A549 (cell line): Measurements from ENCODE around the gene ISM1. TPM values are rescaled to one million over a fixed set of nuclear protein-coding genes. Genes with fewer than 3 reads are reported as not detected.

Experiments
- ATAC-seq, 2 experiments: fragments of 200-7000 bp in 1 of 2; fragments of >200 bp in 1 of 2; cut with Nextera tagmentation in 1 of 2; cut with Tn5 transposase in 1 of 2; 3 replicates each; pipeline versions ENCODE4 v1.8.0 to v1.9.1; 2018 to 2020; ENCODE audit warnings: mild to moderate bottlenecking in 1 of 2, moderate library complexity in 1 of 2
- CTCF ChIA-PET: fragments of 300-600 bp; sonication (Branson Sonifier 250); formaldehyde crosslinking; extraction: SDS; loops from one replicate; lab custom pipeline; 2021; ENCODE audit warnings: antibody characterized with exemption, inconsistent platforms; lab: Yijun Ruan, JAX
- POLR2A ChIA-PET: fragments of 350-600 bp; formaldehyde crosslinking; extraction: SDS; loops from one replicate; lab custom pipeline; 2021; ENCODE audit warnings: antibody characterized with exemption, inconsistent platforms; lab: Yijun Ruan, JAX
- DNase-seq, 2 experiments: peaks; one replicate each; pipeline versions ENCODE4 v3.0.0 to v3.0.0-alpha.2; 2011 to 2016; ENCODE audit warnings: low read depth in 1 of 2, low spot score in 1 of 2
- FAIRE-seq: peaks from 2 replicates; lab custom pipeline; 2011; peaks lifted over from hg19 to GRCh38; lab: Jason Lieb, UNC
- H3K27ac ChIP-seq, 2 experiments: fragments of >200 bp; sonication (Bioruptor Twin); formaldehyde crosslinking; 3 replicates each; pipeline ENCODE4 v1.5.1; 2016 to 2017
- H3K4me1 ChIP-seq: fragments of >200 bp; sonication (Bioruptor Twin); formaldehyde crosslinking; 3 replicates; pipeline ENCODE4 v1.6.1; 2016
- H3K4me2 ChIP-seq: fragments of >200 bp; sonication (Bioruptor Twin); formaldehyde crosslinking; 3 replicates; pipeline ENCODE4 v1.6.1; 2016
- H3K4me3 ChIP-seq: fragments of >200 bp; sonication (Bioruptor Twin); formaldehyde crosslinking; 3 replicates; pipeline ENCODE4 v1.5.1; 2016
- H3K9me3 ChIP-seq: fragments of >200 bp; sonication (Bioruptor Twin); formaldehyde crosslinking; 3 replicates; pipeline ENCODE4 v1.6.1; 2016
- BCL3 ChIP-seq: fragments of >200 bp; sonication (Bioruptor Twin); formaldehyde crosslinking; IDR thresholded peaks from 3 replicates; pipeline ENCODE4 v1.6.1; 2016
- CHD2 ChIP-seq: fragments of 150-350 bp; IDR thresholded peaks from 2 replicates; pipeline ENCODE4 v1.6.1; 2014; ENCODE audit warnings: low read length; ENCODE audit not compliant: partially characterized antibody
- E2F6 ChIP-seq: IDR thresholded peaks from 2 replicates; pipeline ENCODE4 v1.6.1; 2012; ENCODE audit warnings: low read depth, borderline replicate concordance
- EHF ChIP-seq: fragments of 250-450 bp; sonication (Bioruptor Pico); IDR thresholded peaks from 2 replicates; pipeline ENCODE4 v1.5.0; 2020; ENCODE audit warnings: mild to moderate bottlenecking
- EHMT2 ChIP-seq: fragments of 200-600 bp; sonication (generic); IDR thresholded peaks from 2 replicates; pipeline ENCODE4 v1.6.1; 2016; ENCODE audit warnings: antibody characterized with exemption, low read depth, mild to moderate bottlenecking, moderate library complexity
- FOXS1 ChIP-seq: fragments of 250-450 bp; sonication (Bioruptor Pico); IDR thresholded peaks from 2 replicates; pipeline ENCODE4 v1.5.0; 2020; ENCODE audit warnings: mild to moderate bottlenecking, moderate library complexity
- HOXA7 ChIP-seq: fragments of 250-450 bp; sonication (Bioruptor Pico); IDR thresholded peaks from 2 replicates; pipeline ENCODE4 v1.5.0; 2020; ENCODE audit warnings: mild to moderate bottlenecking, moderate library complexity
- HOXB5 ChIP-seq: fragments of 250-450 bp; sonication (Bioruptor Pico); IDR thresholded peaks from 2 replicates; pipeline ENCODE4 v1.5.0; 2020; ENCODE audit warnings: mild to moderate bottlenecking, moderate library complexity
- KDM5A ChIP-seq: fragments of 200-600 bp; sonication (generic); IDR thresholded peaks from 2 replicates; pipeline ENCODE4 v1.6.1; 2016; ENCODE audit warnings: antibody characterized with exemption, mild to moderate bottlenecking
- MAFK ChIP-seq: fragments of 450-650 bp; IDR thresholded peaks from 2 replicates; pipeline ENCODE4 v1.6.1; 2014; ENCODE audit not compliant: partially characterized antibody
- MAX ChIP-seq: IDR thresholded peaks from 2 replicates; pipeline ENCODE4 v1.6.1; 2012
- MYC ChIP-seq: IDR thresholded peaks from 2 replicates; pipeline ENCODE4 v1.6.1; 2012; ENCODE audit warnings: mild to moderate bottlenecking, inconsistent platforms, low read length, improper control_type of control experiment, borderline replicate concordance
- NPAS2 ChIP-seq: fragments of 250-450 bp; sonication (Bioruptor Pico); IDR thresholded peaks from 2 replicates; pipeline ENCODE4 v1.8.0; 2022; ENCODE audit warnings: mild to moderate bottlenecking, moderate library complexity, borderline replicate concordance
- NR3C1 ChIP-seq: fragments of >200 bp; sonication (Bioruptor Twin); formaldehyde crosslinking; IDR thresholded peaks from 3 replicates; pipeline ENCODE4 v1.6.1; 2017
- PHF8 ChIP-seq: fragments of 200-600 bp; sonication (generic); IDR thresholded peaks from 2 replicates; pipeline ENCODE4 v1.6.1; 2016; ENCODE audit warnings: low read depth, mild to moderate bottlenecking, antibody characterized with exemption, moderate library complexity, borderline replicate concordance
- POLR2A ChIP-seq: IDR thresholded peaks from 2 replicates; pipeline ENCODE4 v1.6.1; 2012; ENCODE audit warnings: mild to moderate bottlenecking, low read length
- RARB ChIP-seq: fragments of 250-450 bp; sonication (Bioruptor Pico); IDR thresholded peaks from 2 replicates; pipeline ENCODE4 v1.8.0; 2021; ENCODE audit warnings: mild to moderate bottlenecking, moderate library complexity
- RCOR1 ChIP-seq: fragments of 150-350 bp; IDR thresholded peaks from 2 replicates; pipeline ENCODE4 v1.6.1; 2014; ENCODE audit warnings: antibody characterized with exemption, low read length, low read depth
- SMC3 ChIP-seq: fragments of >200 bp; sonication (Bioruptor Twin); formaldehyde crosslinking; IDR thresholded peaks from 3 replicates; pipeline ENCODE4 v1.6.1; 2018; ENCODE audit warnings: inconsistent platforms
- ZFP36 ChIP-seq: fragments of 450-650 bp; IDR thresholded peaks from 2 replicates; pipeline ENCODE4 v1.6.1; 2014; ENCODE audit warnings: borderline replicate concordance; ENCODE audit not compliant: partially characterized antibody
- WGBS: methylation state at CpG from one replicate; pipeline ENCODE4 v1.1.6; 2017; ENCODE audit errors: missing lambda C conversion rate; 5-methylcytosine and 5-hydroxymethylcytosine counted together
- polyA plus RNA-seq, 4 experiments: library from polyadenylated mRNA; depleted of rRNA in 3 of 4; stranded (reverse); fragments of >200 nt; fragmentation: RNase III in 1 of 4; extraction: RNeasy Plus Mini Kit Qiagen cat#74134 plus additional on column Dnase treatment in 1 of 4; gene quantifications; 2 replicates in 3 of 4; 3 replicates in 1 of 4; pipeline ENCODE4 v1.2.3, GENCODE V29; 2011 to 2017
- TF ChIP-seq, protein P1 (sequence below): fragments of 250-450 bp; sonication (Bioruptor Pico); IDR thresholded peaks from 2 replicates; pipeline ENCODE4 v1.5.0; 2021; ENCODE audit warnings: mild to moderate bottlenecking, moderate library complexity, borderline replicate concordance

ISM1 gene
- polyA plus RNA-seq, 2 of the 4 experiments (the other 2 are of a cell fraction), result 0.18 to 0.39 TPM

- peak; percentile 62 to 67; a peak in 5 of 6 replicates for ATAC-seq
- ChIA-PET POLR2A (interaction anchor here (1.0 kb wide), 1 partner anchor 44 kb away, joined by 3 read pairs; no protein-coding TSS in a partner anchor), CTCF (interaction anchor here (0.6 to 4.7 kb wide), 4 partner anchors 9 to 1222 kb away, joined by 3 to 15 read pairs (median 3); no protein-coding TSS in a partner anchor)
- Histone ChIP-seq H3K4me3 (no peak overlapping the region), H3K27ac (peak overlapping the region; percentile 26 to 59; a peak in 3 of 6 replicates), H3K9me3 (no peaks in the 10 kb centered on the region), H3K4me2 (peak overlapping the region; percentile 76), H3K4me1 (peaks cover 12% of the 10 kb centered on the region)
- peak in 1 of 2 experiments; percentile 21 for DNase-seq
- 32% methylated on average over 11 of the region's 11 CpGs for WGBS
- TF ChIP-seq, protein P1, sequence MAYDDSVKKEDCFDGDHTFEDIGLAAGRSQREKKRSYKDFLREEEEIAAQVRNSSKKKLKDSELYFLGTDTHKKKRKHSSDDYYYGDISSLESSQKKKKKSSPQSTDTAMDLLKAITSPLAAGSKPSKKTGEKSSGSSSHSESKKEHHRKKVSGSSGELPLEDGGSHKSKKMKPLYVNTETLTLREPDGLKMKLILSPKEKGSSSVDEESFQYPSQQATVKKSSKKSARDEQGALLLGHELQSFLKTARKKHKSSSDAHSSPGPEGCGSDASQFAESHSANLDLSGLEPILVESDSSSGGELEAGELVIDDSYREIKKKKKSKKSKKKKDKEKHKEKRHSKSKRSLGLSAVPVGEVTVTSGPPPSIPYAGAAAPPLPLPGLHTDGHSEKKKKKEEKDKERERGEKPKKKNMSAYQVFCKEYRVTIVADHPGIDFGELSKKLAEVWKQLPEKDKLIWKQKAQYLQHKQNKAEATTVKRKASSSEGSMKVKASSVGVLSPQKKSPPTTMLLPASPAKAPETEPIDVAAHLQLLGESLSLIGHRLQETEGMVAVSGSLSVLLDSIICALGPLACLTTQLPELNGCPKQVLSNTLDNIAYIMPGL (CRISPR knock-in tag), result no peak
- TF ChIP-seq PHF8 (no peak), NPAS2 (CRISPR knock-in tag) (no peak), RARB (CRISPR knock-in tag) (no peak), MAX (no peak), EHMT2 (no peak), SMC3 (peak; percentile 14; the same call in 1 of the 3 replicates), E2F6 (no peak), ZFP36 (no peak)
- peak; percentile 32 for FAIRE-seq
These were observed 71.3 kb downstream of the ISM1 start for GRCh38 chr20:13292201-13292885.

- FAIRE-seq, result no peak
- H3K9me3 ChIP-seq, result no peaks in the 10 kb centered on the region
- TF ChIP-seq RCOR1, result no peak
- TF ChIP-seq EHMT2, result no peak
- no peak for TF ChIP-seq MYC
- TF ChIP-seq NPAS2 (CRISPR knock-in tag), result no peak
- no peak for TF ChIP-seq POLR2A
- TF ChIP-seq ZFP36, result no peak
- no peak for TF ChIP-seq EHF (CRISPR knock-in tag)
- TF ChIP-seq CHD2, result no peak
- TF ChIP-seq FOXS1 (CRISPR knock-in tag), result no peak
- no peak for TF ChIP-seq KDM5A
- TF ChIP-seq MAFK, result no peak
- TF ChIP-seq NR3C1, result no peak
- no peak for TF ChIP-seq HOXA7 (CRISPR knock-in tag)
- no peak for TF ChIP-seq HOXB5
- TF ChIP-seq BCL3, result no peak
- TF ChIP-seq, all 56 proteins: peak for 0
- WGBS, result 77% methylated on average over 2 of the region's 2 CpGs
- no peak overlapping the region for H3K4me2 ChIP-seq
- ATAC-seq, result no peak; a peak in 1 of 6 replicates
- ChIA-PET CTCF (interaction anchor here (1.0 to 4.7 kb wide), 3 partner anchors 8 to 174 kb away, joined by 3 to 15 read pairs (median 5); no protein-coding TSS in a partner anchor), POLR2A (no interaction called here)
- peaks cover 12% of the 10 kb centered on the region for H3K4me1 ChIP-seq
- DNase-seq, result no peak
- no peak overlapping the region for H3K27ac ChIP-seq
- no peak overlapping the region for H3K4me3 ChIP-seq
These were observed 73.4 kb downstream of the ISM1 start for GRCh38 chr20:13294522-13294921.
